WTC11 (cell line): ENCODE measurements around the gene SLC7A6. TPM values are rescaled to one million over a fixed set of nuclear protein-coding genes. Genes with fewer than 3 reads are reported as not detected.

Experiments used
- ATAC-seq: fragments of 200-7000 bp; cut with Tn5 transposase; 2 replicates; pipeline ENCODE4 v1.10.0; 2021; ENCODE audit warnings: mild to moderate bottlenecking, moderate library complexity
- CTCF ChIA-PET: fragments of 300-600 bp; sonication (Branson Sonifier 250); formaldehyde crosslinking; loops from one replicate; lab custom pipeline; 2021; ENCODE audit warnings: antibody characterized with exemption; lab: Charles Lee
- POLR2A ChIA-PET: fragments of 350-600 bp; sonication (Branson Sonifier 250); formaldehyde crosslinking; loops from one replicate; lab custom pipeline; 2021; ENCODE audit warnings: antibody characterized with exemption; lab: Charles Lee
- DNase-seq: peaks from one replicate; pipeline ENCODE4 v3.0.0; 2021; ENCODE audit warnings: low spot score
- H3K27ac Mint-ChIP-seq: 2 replicates; pipeline ENCODE4 v1.8.0; 2021; ENCODE audit warnings: mixed read lengths
- H3K27me3 Mint-ChIP-seq: 2 replicates; pipeline ENCODE4 v1.8.0; 2021; ENCODE audit warnings: low read depth, mild to moderate bottlenecking, moderate library complexity, mixed read lengths
- H3K36me3 Mint-ChIP-seq: 2 replicates; pipeline ENCODE4 v1.8.0; 2021; ENCODE audit warnings: mixed read lengths
- H3K4me1 Mint-ChIP-seq: 2 replicates; pipeline ENCODE4 v1.8.0; 2022; ENCODE audit warnings: mixed read lengths
- H3K4me3 Mint-ChIP-seq: 2 replicates; pipeline ENCODE4 v1.8.0; 2021; ENCODE audit warnings: mild to moderate bottlenecking, moderate library complexity, mixed read lengths
- H3K9me3 Mint-ChIP-seq: 2 replicates; pipeline ENCODE4 v1.8.0; 2021; ENCODE audit warnings: mixed read lengths
- AFF4 ChIP-seq: sonication (generic); formaldehyde crosslinking; IDR thresholded peaks from 2 replicates; pipeline ENCODE4 v1.8.1; 2023; ENCODE audit warnings: mild to moderate bottlenecking, missing genetic modification reagents, borderline replicate concordance
- ATF1 ChIP-seq: sonication (generic); formaldehyde crosslinking; IDR thresholded peaks from 2 replicates; pipeline ENCODE4 v1.8.1; 2023; ENCODE audit warnings: mild to moderate bottlenecking, moderate library complexity, missing genetic modification reagents
- ELF4 ChIP-seq: sonication (generic); formaldehyde crosslinking; IDR thresholded peaks from 2 replicates; pipeline ENCODE4 v1.8.1; 2022; ENCODE audit warnings: low read depth, mild to moderate bottlenecking, moderate library complexity, missing genetic modification reagents
- EMX1 ChIP-seq: fragments of 250-450 bp; sonication (Bioruptor Pico); IDR thresholded peaks from 2 replicates; pipeline ENCODE4 v1.8.0; 2021; ENCODE audit warnings: mild to moderate bottlenecking
- ETV6 ChIP-seq: sonication (generic); formaldehyde crosslinking; IDR thresholded peaks from 2 replicates; pipeline ENCODE4 v1.8.1; 2022; ENCODE audit warnings: mild to moderate bottlenecking, missing genetic modification reagents
- GABPB1 ChIP-seq: sonication (generic); formaldehyde crosslinking; IDR thresholded peaks from 2 replicates; pipeline ENCODE4 v1.8.1; 2023; ENCODE audit warnings: mild to moderate bottlenecking, missing genetic modification reagents
- MAX ChIP-seq: sonication (generic); formaldehyde crosslinking; IDR thresholded peaks from 2 replicates; pipeline ENCODE4 v1.8.0; 2022; ENCODE audit warnings: mild to moderate bottlenecking, missing genetic modification reagents
- MLX ChIP-seq: sonication (generic); formaldehyde crosslinking; IDR thresholded peaks from 2 replicates; pipeline ENCODE4 v1.8.1; 2023; ENCODE audit warnings: mild to moderate bottlenecking, missing genetic modification reagents, moderate library complexity
- NFATC4 ChIP-seq: fragments of 250-450 bp; sonication (Bioruptor Pico); IDR thresholded peaks from 2 replicates; pipeline ENCODE4 v1.9.0; 2021; ENCODE audit warnings: mild to moderate bottlenecking
- RORB ChIP-seq: fragments of 250-450 bp; sonication (Bioruptor Pico); IDR thresholded peaks from 2 replicates; pipeline ENCODE4 v1.9.0; 2021; ENCODE audit warnings: mild to moderate bottlenecking
- SMAD4 ChIP-seq: sonication (generic); formaldehyde crosslinking; IDR thresholded peaks from 2 replicates; pipeline ENCODE4 v1.8.0; 2022; ENCODE audit warnings: mild to moderate bottlenecking, missing genetic modification reagents
- SOX15 ChIP-seq: fragments of 250-450 bp; sonication (Bioruptor Pico); IDR thresholded peaks from 2 replicates; pipeline ENCODE4 v1.9.0; 2021; ENCODE audit warnings: mild to moderate bottlenecking
- USF1 ChIP-seq: sonication (generic); formaldehyde crosslinking; IDR thresholded peaks from 2 replicates; pipeline ENCODE4 v1.8.0; 2022; ENCODE audit warnings: mild to moderate bottlenecking, missing genetic modification reagents
- ZNF317 ChIP-seq: sonication (generic); formaldehyde crosslinking; IDR thresholded peaks from 2 replicates; pipeline ENCODE4 v1.8.1; 2023; ENCODE audit warnings: low read depth, mild to moderate bottlenecking, moderate library complexity, missing genetic modification reagents, borderline replicate concordance
- microRNA-seq: library from miRNA; unstranded; fragments of <30 nt; microRNA quantifications from one replicate; pipeline ENCODE4 v1.2.0, GENCODE V29; 2022; ENCODE audit warnings: borderline number of aligned reads
- total RNA-seq: library from RNA; stranded (reverse); gene quantifications from 3 replicates; pipeline ENCODE4 v1.2.3, GENCODE V29; 2021

The SLC7A6 gene
- total RNA-seq, 1 experiment from 2014 or later: 27.4 TPM

- TF ChIP-seq AFF4 (CRISPR knock-in tag): no peak
- TF ChIP-seq SOX15: no peak
- no peak for TF ChIP-seq ELF4
- TF ChIP-seq MAX (CRISPR knock-in tag): no peak
- TF ChIP-seq ETV6 (CRISPR knock-in tag): no peak
- TF ChIP-seq NFATC4 (CRISPR knock-in tag): no peak
Observed at GRCh38 chr16:68347605-68348004, 83.3 kb downstream of the SLC7A6 start (continued).

- CTCF ChIA-PET: interaction anchor here (0.6 to 1.1 kb wide), 4 partner anchors 13 to 172 kb away, joined by 3 to 4 read pairs (median 3); no protein-coding TSS in a partner anchor
- TF ChIP-seq USF1: no peak
- no peak for TF ChIP-seq ATF1 (CRISPR knock-in tag)
- TF ChIP-seq GABPB1: no peak
- peaks cover 41% of the 10 kb centered on the region for H3K36me3 Mint-ChIP-seq
- H3K27me3 Mint-ChIP-seq: no peaks in the 10 kb centered on the region
- DNase-seq: no peak
- POLR2A ChIA-PET: no interaction called here
- H3K9me3 Mint-ChIP-seq: no peaks in the 10 kb centered on the region
- no peak for ATAC-seq
- no peak overlapping the region for H3K27ac Mint-ChIP-seq
- no peaks in the 10 kb centered on the region for H3K4me1 Mint-ChIP-seq
- H3K4me3 Mint-ChIP-seq: no peak overlapping the region
Observed at GRCh38 chr16:68348639-68349445, 84.5 kb downstream of the SLC7A6 start.

- TF ChIP-seq EMX1 (CRISPR knock-in tag): no peak
- ChIA-PET CTCF (no interaction called here), POLR2A (no interaction called here)
- peaks cover 39% of the 10 kb centered on the region for H3K36me3 Mint-ChIP-seq
- no peaks in the 10 kb centered on the region for H3K27me3 Mint-ChIP-seq
- H3K4me3 Mint-ChIP-seq: no peak overlapping the region
- no peak overlapping the region for H3K27ac Mint-ChIP-seq
- H3K4me1 Mint-ChIP-seq: no peaks in the 10 kb centered on the region
- DNase-seq (no peak), ATAC-seq (no peak)
- H3K9me3 Mint-ChIP-seq: no peaks in the 10 kb centered on the region
Observed at GRCh38 chr16:68349838-68350410, 85.6 kb downstream of the SLC7A6 start.

GRCh38 chr16:68350813-68351350, 86.6 kb downstream of the SLC7A6 start:
- ATAC-seq: no peak

More at GRCh38 chr16:68350813-68351350, 86.6 kb downstream of the SLC7A6 start:
- Mint-ChIP-seq H3K4me3 (no peak overlapping the region), H3K4me1 (no peaks in the 10 kb centered on the region), H3K9me3 (no peaks in the 10 kb centered on the region), H3K27ac (no peak overlapping the region), H3K27me3 (no peaks in the 10 kb centered on the region)
- DNase-seq: no peak
- ChIA-PET POLR2A (no interaction called here), CTCF (no interaction called here)
- TF ChIP-seq ZNF317 (no peak), SMAD4 (CRISPR knock-in tag) (no peak), ELF4 (no peak), MLX (CRISPR knock-in tag) (no peak), RORB (CRISPR knock-in tag) (no peak)
- TF ChIP-seq, all 79 proteins: peak for 0
- peaks cover 35% of the 10 kb centered on the region for H3K36me3 Mint-ChIP-seq

Small RNA genes lying within 50 kb of the gene (microRNA-seq; reads per million reads assigned to microRNA genes)
- not detected for gene MIR6773

Other genes with a start within 250 kb of the SLC7A6 start
- gene DPEP2NB, start 248.6 kb upstream of the SLC7A6 start, total RNA-seq: 0.32 TPM in 1 of 3 replicates, not detected in the others
- gene DDX28, start 241.3 kb upstream of the SLC7A6 start, total RNA-seq: 15.2 to 18.3 TPM (median 17.7 TPM) in 3 replicates
- 23.5 to 27.9 TPM (median 25.8 TPM) in 3 replicates for gene DUS2, start 241.2 kb upstream of the SLC7A6 start, total RNA-seq
- 32.5 to 34.6 TPM (median 33.3 TPM) in 3 replicates for gene NFATC3, start 179.2 kb upstream of the SLC7A6 start, total RNA-seq
- 48.5 to 55.0 TPM (median 49.8 TPM) in 3 replicates for gene ESRP2, start 28.4 kb upstream of the SLC7A6 start, total RNA-seq
- gene PLA2G15, start 19.2 kb upstream of the SLC7A6 start, total RNA-seq: 9.4 to 10.2 TPM (median 9.8 TPM) in 3 replicates
- 20.5 to 22.6 TPM (median 20.7 TPM) in 3 replicates for gene SLC7A6OS, start 46.4 kb downstream of the SLC7A6 start, total RNA-seq
- gene PRMT7, start 46.5 kb downstream of the SLC7A6 start, total RNA-seq: 50.3 to 59.3 TPM (median 52.5 TPM) in 3 replicates
- gene SMPD3, start 184.0 kb downstream of the SLC7A6 start, total RNA-seq: 0.99 to 1.4 TPM (median 1.2 TPM) in 3 replicates